Measurements from ENCODE around the gene ABCB4. TPM values are rescaled to one million over a fixed set of nuclear protein-coding genes. Genes with fewer than 3 reads are reported as not detected.
"Not testable (repeated sequence)": the region's sequence is repeated elsewhere in the genome, so short reads cannot be mapped to it uniquely, and the experiment has no call there.

The ABCB4 gene
- total RNA-seq, 1 donor from 2014 or later = 4.2 TPM

- H3K4me3 ChIP-seq = no peak overlapping the region
- H3K27me3 ChIP-seq (ENCODE audit: low read depth) = no peaks in the 10 kb centered on the region
- H3K36me3 ChIP-seq = no peaks in the 10 kb centered on the region
- H3K9me3 ChIP-seq (replicated peaks) = no peaks in the 10 kb centered on the region
- peaks cover 4% of the 10 kb centered on the region for H3K4me1 ChIP-seq
- no peak overlapping the region for H3K27ac ChIP-seq (replicated peaks)
- TF ChIP-seq CTCF (IDR thresholded peaks at IDR 0.05; ENCODE audit: borderline replicate concordance) = no peak
- intact Hi-C loops (cut with micrococcal nuclease) = no loop called here
- DNase-seq = no peak
These were observed 11.5 kb downstream of the ABCB4 start for GRCh38 chr7:87463982-87464381.

- H3K27ac ChIP-seq (replicated peaks); DNase-seq; intact Hi-C loops (cut with micrococcal nuclease); H3K36me3 ChIP-seq; H3K27me3 ChIP-seq (ENCODE audit: low read depth); H3K4me3 ChIP-seq; H3K9me3 ChIP-seq (replicated peaks): not testable (repeated sequence)
- peaks cover 17% of the 10 kb centered on the region for H3K4me1 ChIP-seq
These were observed 15.0 kb downstream of the ABCB4 start for GRCh38 chr7:87460444-87460843.

GRCh38 chr7:87459941-87460340 is 15.5 kb downstream of the ABCB4 start:
- Histone ChIP-seq H3K4me1 (peaks cover 16% of the 10 kb centered on the region), H3K27me3 (ENCODE audit: low read depth) (no peaks in the 10 kb centered on the region), H3K36me3 (no peaks in the 10 kb centered on the region), H3K9me3 (replicated peaks) (no peaks in the 10 kb centered on the region), H3K27ac (replicated peaks) (no peak overlapping the region), H3K4me3 (no peak overlapping the region)
- DNase-seq = no peak
- no peak for TF ChIP-seq CTCF (IDR thresholded peaks at IDR 0.05; ENCODE audit: borderline replicate concordance)
- intact Hi-C loops (cut with micrococcal nuclease) = no loop called here

- Histone ChIP-seq H3K4me3 (no peak overlapping the region), H3K27me3 (ENCODE audit: low read depth) (no peaks in the 10 kb centered on the region), H3K4me1 (peaks cover 13% of the 10 kb centered on the region), H3K9me3 (replicated peaks) (no peaks in the 10 kb centered on the region), H3K27ac (replicated peaks) (no peak overlapping the region), H3K36me3 (no peaks in the 10 kb centered on the region)
- intact Hi-C loops (cut with micrococcal nuclease) = no loop called here
- TF ChIP-seq CTCF (IDR thresholded peaks at IDR 0.05; ENCODE audit: borderline replicate concordance) = no peak
- no peak for DNase-seq
These were observed 17.3 kb downstream of the ABCB4 start for GRCh38 chr7:87458148-87458547.

GRCh38 chr7:87456247-87456646 is 19.2 kb downstream of the ABCB4 start:
- Histone ChIP-seq H3K4me1 (peaks cover 13% of the 10 kb centered on the region), H3K27me3 (ENCODE audit: low read depth) (no peaks in the 10 kb centered on the region), H3K4me3 (no peak overlapping the region), H3K9me3 (replicated peaks) (no peaks in the 10 kb centered on the region), H3K36me3 (peaks cover 3% of the 10 kb centered on the region), H3K27ac (replicated peaks) (no peak overlapping the region)
- intact Hi-C loops (cut with micrococcal nuclease) = no loop called here
- DNase-seq = no peak
- TF ChIP-seq CTCF (IDR thresholded peaks at IDR 0.05; ENCODE audit: borderline replicate concordance) = no peak

GRCh38 chr7:87452279-87452678 is 23.2 kb downstream of the ABCB4 start:
- no peaks in the 10 kb centered on the region for H3K9me3 ChIP-seq (replicated peaks)
- no peaks in the 10 kb centered on the region for H3K27me3 ChIP-seq (ENCODE audit: low read depth)
- DNase-seq = no peak
- no peak overlapping the region for H3K4me3 ChIP-seq
- no peak overlapping the region for H3K27ac ChIP-seq (replicated peaks)
- TF ChIP-seq CTCF (IDR thresholded peaks at IDR 0.05; ENCODE audit: borderline replicate concordance) = no peak
- H3K36me3 ChIP-seq = peaks cover 4% of the 10 kb centered on the region
- intact Hi-C loops (cut with micrococcal nuclease) = no loop called here
- H3K4me1 ChIP-seq = peaks cover 13% of the 10 kb centered on the region

Measured in left ventricle myocardium inferior (tissue), 1 donor.